HepG2 (cell line): ENCODE results near the gene GTF2A1. TPM values are rescaled to one million over a fixed set of nuclear protein-coding genes. Genes with fewer than 3 reads are reported as not detected.

Experiments used
- ATAC-seq: fragments of 200-7000 bp; cut with Tn5 transposase; 3 replicates; pipeline ENCODE4 v1.9.1; 2020; ENCODE audit warnings: mild to moderate bottlenecking, moderate library complexity
- BruUV-seq: library from RNA; stranded (reverse); fragments of 400-500 nt; replicated peaks from 2 replicates; lab custom pipeline; 2021; lab: Mats Ljungman, UMichigan
- CTCF ChIA-PET: fragments of 300-600 bp; formaldehyde crosslinking; extraction: SDS; loops from one replicate; lab custom pipeline; 2021; ENCODE audit warnings: low total read pairs, inconsistent platforms, low intra/inter-chr PET ratio; lab: Yijun Ruan, JAX
- POLR2A ChIA-PET: fragments of 350-600 bp; sonication (Branson Sonifier 250); formaldehyde crosslinking; loops from one replicate; lab custom pipeline; 2020; ENCODE audit warnings: antibody characterized with exemption, inconsistent platforms; lab: Yijun Ruan, JAX
- DNase-seq: peaks from one replicate; pipeline ENCODE4 v3.0.0-alpha.2; 2015; ENCODE audit warnings: low spot score
- FAIRE-seq: peaks from 3 replicates; lab custom pipeline; 2011; peaks lifted over from hg19 to GRCh38; lab: Jason Lieb, UNC
- H2AFZ ChIP-seq: one replicate; pipeline ENCODE4 v1.6.1; 2011; ENCODE audit warnings: low read length, inconsistent platforms
- H3K27ac ChIP-seq: fragments of 300-600 bp; 3 replicates; pipeline ENCODE4 v1.8.0; 2011; ENCODE audit warnings: mixed run types, mild to moderate bottlenecking, mixed read lengths, low read length, inconsistent platforms; ENCODE audit not compliant: insufficient read depth; ENCODE audit errors: extremely low read length
- H3K27me3 ChIP-seq, 2 experiments: fragments of 200-600 bp in 1 of 2; 2 replicates in 1 of 2; 3 replicates in 1 of 2; pipeline versions ENCODE4 v1.6.0 to v1.8.0; 2011; ENCODE audit warnings: low read length in 2 of 2, mild to moderate bottlenecking in 2 of 2, moderate library complexity in 2 of 2, inconsistent platforms in 1 of 2; ENCODE audit not compliant: insufficient read depth in 2 of 2, control insufficient read depth in 1 of 2
- H3K36me3 ChIP-seq, 2 experiments: fragments of 200-600 bp in 1 of 2; replicated peaks in 1 of 2; 2 replicates in 1 of 2; 3 replicates in 1 of 2; pipeline versions ENCODE4 v1.5.1 to v1.8.0; 2011; ENCODE audit warnings: low read length in 2 of 2, inconsistent platforms in 1 of 2; ENCODE audit not compliant: insufficient read depth in 2 of 2, control insufficient read depth in 1 of 2
- H3K4me1 ChIP-seq: 2 replicates; pipeline ENCODE4 v1.5.1; 2012; ENCODE audit warnings: low read length, inconsistent platforms; ENCODE audit not compliant: insufficient read depth
- H3K4me2 ChIP-seq: 2 replicates; pipeline ENCODE4 v1.6.0; 2011; ENCODE audit warnings: low read depth, low read length, inconsistent platforms
- H3K4me3 ChIP-seq, 3 experiments: fragments of 200-600 bp in 1 of 3; sonication (generic), shearing (Covaris generic) in 1 of 3; replicated peaks in 1 of 3; 2 replicates each; pipeline ENCODE4 v1.5.1; 2011 to 2016; ENCODE audit warnings: low read length in 3 of 3, inconsistent platforms in 2 of 3, low read depth in 2 of 3, mild to moderate bottlenecking in 2 of 3, control low read depth in 1 of 3, mixed read lengths in 1 of 3; ENCODE audit not compliant: insufficient read depth in 1 of 3
- H3K79me2 ChIP-seq: one replicate; pipeline ENCODE4 v1.6.1; 2011; ENCODE audit warnings: low read length, inconsistent platforms; ENCODE audit not compliant: insufficient read depth
- H3K9ac ChIP-seq: 2 replicates; pipeline ENCODE4 v1.6.0; 2011; ENCODE audit warnings: mild to moderate bottlenecking, low read depth, low read length, inconsistent platforms; ENCODE audit not compliant: insufficient read depth
- H3K9me3 ChIP-seq: 2 replicates; pipeline ENCODE4 v1.5.1; 2012; ENCODE audit warnings: mild to moderate bottlenecking, low read length
- H4K20me1 ChIP-seq: 2 replicates; pipeline ENCODE4 v1.6.0; 2011; ENCODE audit warnings: inconsistent platforms, mild to moderate bottlenecking, low read length, moderate library complexity; ENCODE audit not compliant: insufficient read depth
- DNMT3B ChIP-seq: conservative IDR thresholded peaks from 2 replicates; pipeline ENCODE4 v1.6.1; 2016; ENCODE audit warnings: missing biosample characterization, control low read depth
- FOXK2 ChIP-seq: fragments of 450-650 bp; IDR thresholded peaks from 2 replicates; pipeline ENCODE4 v1.6.1; 2016
- HCFC1 ChIP-seq: fragments of 150-350 bp; IDR thresholded peaks from 2 replicates; pipeline ENCODE4 v1.6.1; 2014; ENCODE audit warnings: low read depth, low read length
- HMGA1 ChIP-seq: sonication (generic); formaldehyde crosslinking; conservative IDR thresholded peaks from 2 replicates; pipeline ENCODE4 v1.4.0; 2020; ENCODE audit warnings: missing genetic modification reagents
- HNRNPK ChIP-seq: fragments of 200-400 bp; formaldehyde crosslinking; IDR thresholded peaks from 2 replicates; pipeline ENCODE4 v1.6.1; 2018; ENCODE audit warnings: low read length, low read depth, moderate library complexity, mild to moderate bottlenecking; ENCODE audit not compliant: poor library complexity, severe bottlenecking
- HNRNPL ChIP-seq: fragments of 200-400 bp; formaldehyde crosslinking; IDR thresholded peaks from 2 replicates; pipeline ENCODE4 v1.6.1; 2017; ENCODE audit warnings: mild to moderate bottlenecking, low read depth, low read length
- ISX ChIP-seq: sonication (generic); formaldehyde crosslinking; conservative IDR thresholded peaks from 2 replicates; pipeline ENCODE4 v1.5.0; 2020; ENCODE audit warnings: missing genetic modification reagents
- MYC ChIP-seq: sonication (generic); formaldehyde crosslinking; IDR thresholded peaks from 2 replicates; pipeline ENCODE4 v1.9.0; 2021; ENCODE audit warnings: missing genetic modification reagents, borderline replicate concordance
- PLSCR1 ChIP-seq: sonication (generic); formaldehyde crosslinking; IDR thresholded peaks from 2 replicates; pipeline ENCODE4 v1.5.0; 2020; ENCODE audit warnings: missing genetic modification reagents, mild to moderate bottlenecking, borderline replicate concordance
- RFX5 ChIP-seq: IDR thresholded peaks from 2 replicates; pipeline ENCODE4 v1.6.1; 2011; ENCODE audit warnings: low read depth, low read length, improper control_type of control experiment
- SMARCE1 ChIP-seq: fragments of 450-650 bp; IDR thresholded peaks from 2 replicates; pipeline ENCODE4 v1.6.1; 2017; ENCODE audit warnings: borderline replicate concordance
- SNAPC2 ChIP-seq: sonication (generic); formaldehyde crosslinking; IDR thresholded peaks from 2 replicates; pipeline ENCODE4 v1.8.1; 2022; ENCODE audit warnings: mild to moderate bottlenecking, missing genetic modification reagents
- TSC22D2 ChIP-seq: sonication (generic); formaldehyde crosslinking; IDR thresholded peaks from 2 replicates; pipeline ENCODE4 v1.5.1; 2020; ENCODE audit warnings: missing genetic modification reagents, mild to moderate bottlenecking, borderline replicate concordance
- WIZ ChIP-seq: sonication (generic); formaldehyde crosslinking; IDR thresholded peaks from 2 replicates; pipeline ENCODE4 v1.5.1; 2020; ENCODE audit warnings: mild to moderate bottlenecking, missing genetic modification reagents
- ZNF430 ChIP-seq: sonication (generic); formaldehyde crosslinking; IDR thresholded peaks from 2 replicates; pipeline ENCODE4 v1.9.0; 2021; ENCODE audit warnings: mild to moderate bottlenecking, missing genetic modification reagents
- ZNF556 ChIP-seq: sonication (generic); formaldehyde crosslinking; IDR thresholded peaks from 2 replicates; pipeline ENCODE4 v1.4.0; 2020; ENCODE audit warnings: mild to moderate bottlenecking, missing genetic modification reagents, borderline replicate concordance
- WGBS: methylation state at CpG from one replicate; pipeline ENCODE4 v1.1.6; 2017; ENCODE audit warnings: low lambda C conversion rate; 5-methylcytosine and 5-hydroxymethylcytosine counted together
- in situ Hi-C: cut with HindIII; loops from 2 replicates; pipeline ENCODE4 v1.10.0; 2017; ENCODE audit warnings: low pct_unique_long_range_greater_than_20kb; ENCODE audit not compliant: extremely low pct_ligation_motif_present
- intact Hi-C: fragments of 100-400 bp; cut with micrococcal nuclease; formaldehyde crosslinking; loops from one replicate; pipeline ENCODE4 v1.10.0; 2022; ENCODE audit not compliant: unreplicated experiment
- polyA plus RNA-seq, 8 experiments: library from polyadenylated mRNA; depleted of rRNA in 3 of 8; stranded (reverse) in 7 of 8; unstranded in 1 of 8; fragments of >200 nt; fragmentation: Illumina TruSeq in 4 of 8; extraction: Trizol in 4 of 8; gene quantifications; 2 replicates each; pipeline versions ENCODE4 v1.2.1 to v1.2.3, GENCODE V29; 2011 to 2016; ENCODE audit warnings: low read depth in 4 of 8, missing spikeins in 1 of 8, mixed read lengths in 1 of 8; ENCODE audit not compliant: insufficient read depth in 1 of 8
- total RNA-seq, 5 experiments: library from RNA; depleted of rRNA; stranded (reverse); fragments of >200 nt; fragmentation: Illumina TruSeq; extraction: Trizol; gene quantifications; 2 replicates each; pipeline ENCODE4 v1.2.3, GENCODE V29; 2016; ENCODE audit warnings: low read depth in 1 of 5
- TF ChIP-seq, protein P1 (sequence below): sonication (generic); formaldehyde crosslinking; IDR thresholded peaks from 2 replicates; pipeline ENCODE4 v1.5.1; 2020; ENCODE audit warnings: mild to moderate bottlenecking, missing genetic modification reagents
- TF ChIP-seq, protein P2 (sequence below): sonication (generic); formaldehyde crosslinking; conservative IDR thresholded peaks from 2 replicates; pipeline ENCODE4 v1.5.0; 2020; ENCODE audit warnings: missing genetic modification reagents
- TF ChIP-seq, protein P3 (sequence below): sonication (generic); formaldehyde crosslinking; IDR thresholded peaks from 2 replicates; pipeline ENCODE4 v1.8.1; 2023; ENCODE audit warnings: mild to moderate bottlenecking, missing genetic modification reagents

The GTF2A1 gene
- total and polyA plus RNA-seq, 2 of the 13 experiments (the other 11 are each of a cell fraction or from before 2014, with no cell fraction given): 14.9 to 17.5 TPM

DNA sequence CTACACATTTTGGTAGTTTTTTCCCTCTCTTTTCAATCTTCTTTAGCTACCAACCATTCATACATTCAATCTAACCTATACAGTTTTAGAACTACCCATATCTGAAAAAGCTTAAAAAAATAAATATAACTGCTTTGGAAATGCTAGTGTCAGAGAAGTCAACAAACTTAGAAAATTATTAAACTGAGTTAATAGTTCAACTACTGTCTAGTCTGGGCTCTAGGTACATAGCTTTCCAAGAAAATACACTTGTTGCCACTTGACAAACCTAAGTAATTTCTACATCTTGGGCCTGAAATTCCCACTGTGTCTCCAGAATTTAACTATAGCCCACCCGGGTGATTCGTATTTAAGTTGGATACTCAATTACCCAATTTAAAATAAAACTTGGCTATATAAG, 22.1 kb downstream of the GTF2A1 start (continued):
- no peak for TF ChIP-seq PLSCR1
- no peak for TF ChIP-seq SMARCE1
- TF ChIP-seq WIZ (CRISPR knock-in tag): no peak
- TF ChIP-seq, protein P1, sequence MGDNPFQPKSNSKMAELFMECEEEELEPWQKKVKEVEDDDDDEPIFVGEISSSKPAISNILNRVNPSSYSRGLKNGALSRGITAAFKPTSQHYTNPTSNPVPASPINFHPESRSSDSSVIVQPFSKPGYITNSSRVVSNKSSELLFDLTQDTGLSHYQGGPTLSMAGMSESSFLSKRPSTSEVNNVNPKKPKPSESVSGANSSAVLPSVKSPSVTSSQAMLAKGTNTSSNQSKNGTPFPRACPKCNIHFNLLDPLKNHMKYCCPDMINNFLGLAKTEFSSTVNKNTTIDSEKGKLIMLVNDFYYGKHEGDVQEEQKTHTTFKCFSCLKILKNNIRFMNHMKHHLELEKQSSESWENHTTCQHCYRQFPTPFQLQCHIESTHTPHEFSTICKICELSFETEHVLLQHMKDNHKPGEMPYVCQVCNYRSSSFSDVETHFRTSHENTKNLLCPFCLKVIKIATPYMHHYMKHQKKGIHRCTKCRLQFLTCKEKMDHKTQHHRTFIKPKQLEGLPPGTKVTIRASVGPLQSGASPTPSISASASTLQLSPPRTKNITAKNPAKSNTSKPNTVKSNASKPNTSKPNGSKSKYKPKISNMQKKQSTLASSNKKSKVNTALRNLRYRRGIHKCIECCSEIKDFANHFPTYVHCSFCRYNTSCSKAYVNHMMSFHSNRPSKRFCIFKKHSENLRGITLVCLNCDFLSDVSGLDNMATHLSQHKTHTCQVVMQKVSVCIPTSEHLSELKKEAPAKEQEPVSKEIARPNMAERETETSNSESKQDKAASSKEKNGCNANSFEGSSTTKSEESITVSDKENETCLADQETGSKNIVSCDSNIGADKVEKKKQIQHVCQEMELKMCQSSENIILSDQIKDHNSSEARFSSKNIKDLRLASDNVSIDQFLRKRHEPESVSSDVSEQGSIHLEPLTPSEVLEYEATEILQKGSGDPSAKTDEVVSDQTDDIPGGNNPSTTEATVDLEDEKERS (CRISPR knock-in tag): no peak
- no peak for TF ChIP-seq RFX5
- TF ChIP-seq MYC (CRISPR knock-in tag): no peak
- TF ChIP-seq TSC22D2: no peak

DNA sequence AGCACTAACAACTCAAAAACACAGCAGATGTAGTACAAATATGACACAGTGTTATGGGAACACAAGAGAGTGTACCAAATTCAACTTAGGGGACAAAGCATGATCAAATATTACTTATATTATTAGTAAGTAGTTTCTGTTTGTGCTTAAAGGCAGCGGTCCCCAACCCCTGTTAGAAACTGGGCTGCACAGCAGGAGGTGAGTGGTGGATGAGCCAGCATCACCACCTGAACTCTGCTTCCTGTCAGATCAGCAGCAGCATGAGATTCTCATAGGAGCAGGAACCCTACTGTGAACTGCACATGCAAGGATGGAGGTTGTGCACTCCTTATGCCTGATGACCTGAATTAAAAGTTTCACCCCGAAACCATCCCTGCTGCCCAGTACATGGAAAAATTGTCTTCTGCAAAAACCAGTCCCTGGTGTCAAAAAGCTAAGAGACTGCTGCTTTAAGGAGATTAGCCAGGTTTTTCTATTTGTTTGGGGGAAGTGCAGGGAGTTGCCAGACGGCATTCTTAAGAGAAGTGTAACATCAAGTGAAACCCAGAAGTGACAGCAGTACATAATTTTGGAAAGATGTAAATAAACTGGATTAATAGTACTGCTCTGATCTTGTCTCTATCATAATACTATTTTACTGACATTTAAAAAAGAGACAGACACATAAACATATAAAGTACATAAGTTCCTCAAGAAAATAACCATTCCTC, 26.7 kb downstream of the GTF2A1 start:
- Histone ChIP-seq H3K36me3 (peaks cover 7 to 53% of the 10 kb centered on the region in 2 experiments), H3K9me3 (no peaks in the 10 kb centered on the region), H3K9ac (no peak overlapping the region), H4K20me1 (no peaks in the 10 kb centered on the region), H3K79me2 (no peaks in the 10 kb centered on the region), H3K4me3 (no peak overlapping the region), H3K4me1 (no peaks in the 10 kb centered on the region), H2AFZ (no peak overlapping the region), H3K4me2 (no peak overlapping the region), H3K27me3 (no peaks in the 10 kb centered on the region), H3K27ac (no peak overlapping the region)
- BruUV-seq: no TSS peak
- ATAC-seq: no peak
- CTCF ChIA-PET: no interaction called here
- intact Hi-C loops (no loop called here), in situ Hi-C loops (no loop called here)
- DNase-seq: no peak
- POLR2A ChIA-PET: no interaction called here
- FAIRE-seq: no peak
- WGBS: 99% methylated on average over 3 of the region's 3 CpGs
- no peak for TF ChIP-seq HMGA1
- TF ChIP-seq, protein P2, sequence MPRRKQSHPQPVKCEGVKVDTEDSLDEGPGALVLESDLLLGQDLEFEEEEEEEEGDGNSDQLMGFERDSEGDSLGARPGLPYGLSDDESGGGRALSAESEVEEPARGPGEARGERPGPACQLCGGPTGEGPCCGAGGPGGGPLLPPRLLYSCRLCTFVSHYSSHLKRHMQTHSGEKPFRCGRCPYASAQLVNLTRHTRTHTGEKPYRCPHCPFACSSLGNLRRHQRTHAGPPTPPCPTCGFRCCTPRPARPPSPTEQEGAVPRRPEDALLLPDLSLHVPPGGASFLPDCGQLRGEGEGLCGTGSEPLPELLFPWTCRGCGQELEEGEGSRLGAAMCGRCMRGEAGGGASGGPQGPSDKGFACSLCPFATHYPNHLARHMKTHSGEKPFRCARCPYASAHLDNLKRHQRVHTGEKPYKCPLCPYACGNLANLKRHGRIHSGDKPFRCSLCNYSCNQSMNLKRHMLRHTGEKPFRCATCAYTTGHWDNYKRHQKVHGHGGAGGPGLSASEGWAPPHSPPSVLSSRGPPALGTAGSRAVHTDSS: no peak
- TF ChIP-seq FOXK2: no peak
- no peak for TF ChIP-seq ISX
- TF ChIP-seq ZNF556 (CRISPR knock-in tag): no peak
- TF ChIP-seq HNRNPK: no peak
- no peak for TF ChIP-seq HNRNPL
- no peak for TF ChIP-seq DNMT3B (CRISPR knock-in tag)
- TF ChIP-seq SNAPC2: no peak
- TF ChIP-seq, protein P3, sequence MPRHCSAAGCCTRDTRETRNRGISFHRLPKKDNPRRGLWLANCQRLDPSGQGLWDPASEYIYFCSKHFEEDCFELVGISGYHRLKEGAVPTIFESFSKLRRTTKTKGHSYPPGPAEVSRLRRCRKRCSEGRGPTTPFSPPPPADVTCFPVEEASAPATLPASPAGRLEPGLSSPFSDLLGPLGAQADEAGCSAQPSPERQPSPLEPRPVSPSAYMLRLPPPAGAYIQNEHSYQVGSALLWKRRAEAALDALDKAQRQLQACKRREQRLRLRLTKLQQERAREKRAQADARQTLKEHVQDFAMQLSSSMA: no peak
- TF ChIP-seq ZNF430 (CRISPR knock-in tag): no peak
- no peak for TF ChIP-seq HCFC1
